Smooth muscle cell (in vitro differentiated cells): ENCODE results near the gene GTSE1. TPM values are rescaled to one million over a fixed set of nuclear protein-coding genes. Genes with fewer than 3 reads are reported as not detected.

Source experiments
- DNase-seq: peaks from one replicate; lab custom pipeline; 2025; ENCODE audit not compliant: unreplicated experiment; lab: John Stamatoyannopoulos, UW
- H2AFZ ChIP-seq: fragments of 200-600 bp; sonication (generic); 2 replicates; pipeline ENCODE4 v1.6.0; 2016; ENCODE audit warnings: antibody characterized with exemption, low read depth, mild to moderate bottlenecking
- H3F3A ChIP-seq: fragments of 200-600 bp; sonication (generic); 2 replicates; pipeline ENCODE4 v1.6.0; 2017; ENCODE audit warnings: antibody characterized with exemption, low read depth
- H3K27ac ChIP-seq: fragments of 200-600 bp; sonication (generic); 2 replicates; pipeline ENCODE4 v1.5.1; 2016; ENCODE audit warnings: low read depth, mild to moderate bottlenecking
- H3K27me3 ChIP-seq: fragments of 200-600 bp; sonication (generic); 2 replicates; pipeline ENCODE4 v1.6.1; 2016; ENCODE audit warnings: low read depth, mild to moderate bottlenecking
- H3K36me3 ChIP-seq: fragments of 200-600 bp; sonication (generic); 2 replicates; pipeline ENCODE4 v1.5.1; 2016; ENCODE audit warnings: low read depth
- H3K4me1 ChIP-seq: fragments of 200-600 bp; sonication (generic); 2 replicates; pipeline ENCODE4 v1.5.1; 2016; ENCODE audit warnings: low read depth
- H3K4me2 ChIP-seq: fragments of 200-600 bp; sonication (generic); 2 replicates; pipeline ENCODE4 v1.6.0; 2016; ENCODE audit warnings: mild to moderate bottlenecking
- H3K4me3 ChIP-seq: fragments of 200-600 bp; sonication (generic); 2 replicates; pipeline ENCODE4 v1.5.1; 2016; ENCODE audit warnings: mild to moderate bottlenecking
- H3K79me2 ChIP-seq: fragments of 200-600 bp; sonication (generic); 2 replicates; pipeline ENCODE4 v1.6.0; 2016; ENCODE audit warnings: low read depth, mild to moderate bottlenecking
- H3K9ac ChIP-seq: fragments of 200-600 bp; sonication (generic); 2 replicates; pipeline ENCODE4 v1.6.0; 2016; ENCODE audit warnings: low read depth
- H3K9me3 ChIP-seq: fragments of 200-600 bp; sonication (generic); replicated peaks from 2 replicates; pipeline ENCODE4 v1.5.1; 2016; ENCODE audit warnings: low read depth
- H4K20me1 ChIP-seq: fragments of 200-600 bp; sonication (generic); 2 replicates; pipeline ENCODE4 v1.6.0; 2016; ENCODE audit warnings: low read depth
- CTCF ChIP-seq: fragments of 200-600 bp; sonication (generic); IDR thresholded peaks from 2 replicates; pipeline ENCODE4 v1.5.1; 2017; ENCODE audit warnings: borderline replicate concordance, mild to moderate bottlenecking, antibody characterized with exemption; ENCODE audit not compliant: insufficient read depth, poor library complexity, severe bottlenecking
- WGBS: methylation state at CpG from one replicate; pipeline ENCODE4 v1.1.7; 2016; ENCODE audit warnings: low lambda C conversion rate; 5-methylcytosine and 5-hydroxymethylcytosine counted together
- polyA plus RNA-seq: library from polyadenylated mRNA; unstranded; fragments of >200 nt; fragmentation: Nextera tagmentation; extraction: Ambion mirVana; gene quantifications from 2 replicates; pipeline ENCODE4 v1.2.1, GENCODE V29; 2016
- total RNA-seq: library from RNA; depleted of rRNA; stranded (reverse); fragments of >200 nt; gene quantifications from 2 replicates; pipeline ENCODE4 v1.2.3, GENCODE V29; 2014

Gene GTSE1
- total and polyA plus RNA-seq, 2 experiments from 2014 or later: 3.6 to 6.8 TPM

GRCh38 chr22:46356496-46357480 lies 60.1 kb downstream of the GTSE1 start:
- no peak for TF ChIP-seq CTCF
- no peaks in the 10 kb centered on the region for H3K27me3 ChIP-seq
- H3F3A ChIP-seq: no peaks in the 10 kb centered on the region
- WGBS: 96% methylated on average over 23 of the region's 23 CpGs
- DNase-seq: no peak
- no peaks in the 10 kb centered on the region for H3K4me1 ChIP-seq
- H3K9ac ChIP-seq: no peak overlapping the region
- H3K4me3 ChIP-seq: no peak overlapping the region
- no peaks in the 10 kb centered on the region for H3K9me3 ChIP-seq
- H3K27ac ChIP-seq: no peak overlapping the region
- no peak overlapping the region for H3K4me2 ChIP-seq
- no peak overlapping the region for H2AFZ ChIP-seq
- no peaks in the 10 kb centered on the region for H3K79me2 ChIP-seq
- H4K20me1 ChIP-seq: peaks cover 41% of the 10 kb centered on the region
- H3K36me3 ChIP-seq: no peaks in the 10 kb centered on the region

GRCh38 chr22:46357711-46358520 lies 61.2 kb downstream of the GTSE1 start:
- no peak for DNase-seq
- Histone ChIP-seq H2AFZ (no peak overlapping the region), H3K4me1 (no peaks in the 10 kb centered on the region), H3K9ac (no peak overlapping the region), H3K4me3 (no peak overlapping the region), H3K27me3 (no peaks in the 10 kb centered on the region), H4K20me1 (peaks cover 32% of the 10 kb centered on the region), H3F3A (no peaks in the 10 kb centered on the region), H3K4me2 (no peak overlapping the region), H3K36me3 (no peaks in the 10 kb centered on the region), H3K79me2 (no peaks in the 10 kb centered on the region), H3K9me3 (no peaks in the 10 kb centered on the region), H3K27ac (no peak overlapping the region)
- no peak for TF ChIP-seq CTCF
- 95% methylated on average over 8 of the region's 19 CpGs for WGBS

GRCh38 chr22:46358766-46359165 lies 62.1 kb downstream of the GTSE1 start:
- no peak overlapping the region for H2AFZ ChIP-seq
- no peaks in the 10 kb centered on the region for H3F3A ChIP-seq
- H3K79me2 ChIP-seq: no peaks in the 10 kb centered on the region
- H3K9ac ChIP-seq: no peak overlapping the region
- no peak overlapping the region for H3K4me3 ChIP-seq
- no peaks in the 10 kb centered on the region for H3K9me3 ChIP-seq
- no peak for TF ChIP-seq CTCF
- no peak overlapping the region for H3K4me2 ChIP-seq
- no peak for DNase-seq
- no peak overlapping the region for H3K27ac ChIP-seq
- 97% methylated on average over 6 of the region's 6 CpGs for WGBS
- no peaks in the 10 kb centered on the region for H3K4me1 ChIP-seq
- no peaks in the 10 kb centered on the region for H3K36me3 ChIP-seq
- no peaks in the 10 kb centered on the region for H3K27me3 ChIP-seq
- H4K20me1 ChIP-seq: peaks cover 23% of the 10 kb centered on the region
